Measurements from ENCODE around the gene HMGN4.

Gene HMGN4

DNA sequence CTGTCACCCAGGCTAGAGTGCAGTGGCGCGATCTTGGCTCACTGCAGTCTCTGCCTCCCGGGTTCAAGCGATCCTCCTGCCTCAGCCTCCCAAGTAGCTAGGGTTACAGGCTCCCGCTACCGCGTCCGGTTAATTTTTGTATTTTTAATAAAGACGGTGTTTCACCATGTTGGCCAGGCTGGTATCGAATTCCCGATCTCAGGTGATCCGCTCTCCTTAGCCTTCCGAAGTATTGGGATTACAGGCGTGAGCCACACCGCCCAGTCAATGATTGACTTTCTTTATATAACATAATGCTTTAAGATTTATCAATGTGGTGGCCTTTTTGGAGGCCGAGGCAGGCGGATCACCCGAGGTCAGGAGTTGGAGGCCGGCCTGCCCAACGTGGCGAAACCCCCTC is 50.8 kb downstream of the HMGN4 start:
- no peak for DNase-seq

DNA sequence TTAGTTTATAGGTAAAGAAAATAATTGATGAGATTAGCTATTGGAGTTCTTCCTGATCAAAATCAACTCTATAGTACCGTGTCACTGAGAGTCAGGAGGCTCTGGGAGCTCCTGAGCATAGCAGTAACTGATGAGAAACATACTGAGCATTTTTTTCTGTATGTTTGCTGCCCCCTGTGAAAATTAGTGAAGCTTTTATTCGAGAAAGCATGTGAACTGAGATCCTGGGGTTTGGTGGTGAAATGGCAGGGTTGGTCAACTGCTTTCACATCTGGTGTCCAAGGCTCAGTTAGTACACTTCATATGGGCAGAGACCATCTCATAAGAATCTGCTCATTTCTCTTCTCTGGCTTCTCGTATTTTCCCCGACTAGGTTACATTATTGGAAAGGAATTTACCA is 54.5 kb downstream of the HMGN4 start:
- DNase-seq, result no peak

DNA sequence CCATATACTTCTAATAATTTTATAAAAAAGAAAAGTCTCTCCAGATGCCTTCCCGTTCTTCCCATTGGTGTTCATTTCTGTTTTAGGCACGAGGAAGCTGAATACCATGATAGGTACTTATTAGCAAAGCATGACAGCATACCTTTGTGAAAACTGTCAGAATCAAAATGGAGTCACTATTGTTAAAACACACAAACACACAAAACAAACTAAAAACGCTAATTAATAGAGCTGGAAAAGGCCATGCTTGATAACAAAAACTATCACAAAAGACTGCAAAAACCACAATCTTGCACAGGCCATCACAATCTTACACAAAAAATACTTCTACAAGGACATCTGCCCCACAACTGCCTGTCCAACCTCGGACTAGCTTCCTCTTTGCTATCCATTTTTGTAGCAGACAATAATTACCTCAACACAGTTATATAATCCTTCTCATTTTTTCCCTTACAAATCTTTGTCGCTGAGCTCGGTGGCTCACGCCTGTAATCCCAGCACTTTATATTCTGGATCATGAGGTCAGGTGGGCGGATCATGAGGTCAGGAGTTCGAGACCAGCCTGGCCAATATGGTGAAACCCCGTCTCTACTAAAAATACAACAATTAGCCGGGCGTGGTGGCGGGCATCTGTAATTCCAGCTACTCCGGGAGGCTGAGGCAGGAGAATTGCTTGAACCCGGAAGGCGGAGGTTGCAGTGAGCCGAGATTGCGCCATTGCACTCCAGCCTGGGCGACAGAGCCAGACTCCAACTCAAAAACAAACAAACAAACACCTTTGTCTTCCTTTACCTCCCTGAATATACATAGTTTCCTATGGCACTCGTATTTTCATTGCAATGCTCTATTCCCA is 55.3 kb downstream of the HMGN4 start:
- no peak for DNase-seq

DNA sequence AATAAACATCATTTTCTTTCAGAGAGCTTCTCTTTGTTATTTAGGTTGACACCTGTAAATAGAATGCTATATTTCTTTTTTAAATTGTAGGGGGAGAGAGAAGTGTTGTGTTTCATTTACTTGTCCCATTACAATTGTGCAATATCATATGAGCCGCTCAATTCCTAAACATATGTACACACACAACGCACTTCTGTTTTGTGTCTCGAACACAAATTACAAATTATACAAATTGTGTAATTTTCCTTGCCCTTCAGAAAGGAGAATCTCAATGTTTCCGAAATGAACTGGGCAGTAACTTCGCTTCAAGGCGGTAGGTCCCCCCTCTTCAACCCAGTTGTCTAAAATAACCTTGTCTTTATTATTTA is 55.9 kb downstream of the HMGN4 start:
- no peak for DNase-seq

DNA sequence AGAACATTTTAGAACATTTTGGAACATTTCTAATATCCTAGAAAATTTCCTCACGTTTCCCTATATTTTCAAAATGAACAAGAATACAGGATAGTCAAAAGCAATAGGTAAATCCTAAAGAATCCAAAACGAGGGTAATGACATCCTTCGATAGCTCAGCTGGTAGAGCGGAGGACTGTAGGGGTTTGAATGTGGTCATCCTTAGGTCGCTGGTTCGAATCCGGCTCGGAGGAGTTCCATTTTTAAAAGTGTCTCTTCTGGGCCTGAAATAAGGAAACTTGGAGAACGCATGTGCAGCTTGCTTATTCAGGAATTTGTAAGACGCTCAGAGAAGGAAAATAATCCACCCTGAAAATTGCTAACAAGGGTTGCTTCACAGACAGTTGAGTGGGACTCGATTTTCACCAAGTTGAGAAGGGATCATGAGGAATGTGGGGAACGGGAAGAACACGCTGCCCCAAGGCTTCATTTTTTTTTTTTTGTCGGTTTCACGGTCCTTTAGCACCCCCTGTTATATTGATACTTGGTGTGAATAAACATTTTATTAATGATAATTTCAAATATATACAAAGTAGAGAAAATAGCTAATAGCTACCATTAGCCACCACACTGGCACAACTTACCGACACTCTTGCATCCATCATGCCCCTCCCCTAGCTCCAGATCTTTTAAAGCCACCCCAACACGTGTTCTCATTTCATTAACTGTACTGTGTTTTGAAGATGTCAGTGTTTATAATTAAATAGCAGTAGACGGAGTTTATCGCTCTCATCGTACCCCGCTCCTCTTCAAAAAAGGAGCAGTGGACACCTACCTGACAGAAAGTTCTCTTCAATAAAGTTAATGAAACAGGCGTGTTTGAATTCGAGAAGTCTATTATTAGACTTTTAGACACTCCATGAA is 56.8 kb downstream of the HMGN4 start:
- no peak for DNase-seq

- DNase-seq, result peak; percentile 74
Measured at GRCh38 chr6:26595669-26596269, 57.6 kb downstream of the HMGN4 start.

All from activated effector memory CD4-positive, alpha-beta T cell treated with Interleukin-2 at 50 U/mL for 16 hours (primary cell).